NCI-H345 treated with DMSO at 0.1 percent for 48 hours (cell line): Measurements from ENCODE around the gene SKA2.
A peak's percentile ranks its signal among the peaks of the same experiment; 100 is the strongest.
"Not testable (repeated sequence)": the region's sequence is repeated elsewhere in the genome, so short reads cannot be mapped to it uniquely, and the experiment has no call there.

Source experiments
- DNase-seq: peaks from one replicate; lab custom pipeline; 2025; ENCODE audit not compliant: unreplicated experiment; lab: John Stamatoyannopoulos, UW

Gene SKA2

DNA sequence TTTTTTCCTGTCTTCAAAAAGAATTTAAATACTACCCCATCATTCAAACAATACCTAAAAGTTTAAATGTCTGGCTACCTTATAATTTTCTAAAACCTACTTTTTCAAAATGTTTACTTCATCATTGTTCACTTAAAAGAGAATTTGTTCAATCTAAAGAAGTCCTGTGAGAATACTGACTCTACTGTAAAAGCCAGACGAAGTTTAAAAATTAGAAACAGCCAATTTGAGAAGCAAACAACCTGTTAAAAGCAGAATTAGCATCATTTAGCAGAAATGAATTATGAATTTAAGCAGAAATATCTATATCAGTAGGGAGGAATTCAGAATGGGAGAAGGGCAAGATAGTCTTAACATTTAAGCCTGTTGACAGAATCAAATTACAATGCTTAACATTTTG is 2.1 kb downstream of the SKA2 start:
- no peak for DNase-seq

DNA sequence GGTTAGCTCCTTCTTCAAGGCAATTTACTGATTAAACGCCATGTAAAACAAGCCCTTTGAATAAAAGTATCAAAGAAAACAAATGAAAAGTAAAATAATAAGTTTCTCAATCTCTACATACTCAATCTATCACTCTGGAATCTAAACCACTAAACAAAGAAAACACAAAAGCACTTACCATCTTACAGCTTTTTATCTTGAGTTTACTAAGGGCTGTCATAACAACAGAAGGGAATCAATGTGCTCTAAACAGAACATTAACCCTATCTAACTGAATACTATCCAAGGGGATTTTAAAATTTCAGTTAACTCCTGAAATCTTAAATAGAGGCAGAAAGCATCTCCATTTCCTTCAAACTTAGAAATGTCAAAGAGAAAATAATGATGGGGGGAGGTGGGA is 3.4 kb downstream of the SKA2 start:
- no peak for DNase-seq

DNA sequence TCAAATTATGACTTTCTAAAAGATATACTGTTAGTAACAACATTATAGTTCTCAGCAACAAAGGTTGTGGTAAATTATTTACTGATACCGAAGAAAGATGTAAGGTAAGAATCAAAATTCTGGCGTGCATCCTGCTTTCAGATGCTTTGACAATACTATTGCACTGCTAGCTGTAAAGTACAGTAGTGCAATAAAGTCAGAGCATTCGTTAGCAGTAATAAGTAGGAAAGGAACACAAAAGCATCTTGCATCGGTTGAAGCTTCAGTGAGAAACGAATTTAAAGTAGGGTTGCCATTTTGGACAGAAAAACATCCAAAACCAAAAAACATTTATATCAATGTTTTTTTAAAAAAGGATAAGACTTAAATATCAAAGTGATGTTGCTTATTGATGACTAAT is 4.0 kb downstream of the SKA2 start:
- no peak for DNase-seq

GRCh38 chr17:59149841-59150511 is 5.0 kb downstream of the SKA2 start:
- no peak for DNase-seq

DNA sequence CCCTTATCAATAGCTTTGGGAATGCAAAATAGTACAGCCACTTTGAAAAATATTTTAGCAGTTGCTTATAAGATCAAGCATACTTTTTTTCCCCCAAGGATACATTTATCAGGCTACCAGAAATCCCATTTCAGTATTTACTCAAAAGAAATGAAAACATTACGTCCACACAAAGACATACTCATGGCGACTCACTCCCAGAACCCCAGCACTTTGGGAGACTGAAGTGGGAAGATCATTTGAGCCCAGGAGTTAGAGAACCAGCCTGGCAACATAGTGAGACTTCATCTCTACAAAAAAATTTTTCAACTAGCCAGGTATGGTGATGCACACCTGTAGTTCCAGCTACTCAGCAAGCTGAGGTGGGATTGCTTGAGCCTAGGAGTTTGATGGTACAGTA is 5.9 kb downstream of the SKA2 start:
- DNase-seq: no peak

- DNase-seq: no peak
Observed at GRCh38 chr17:59145571-59146096, 9.4 kb downstream of the SKA2 start.

- no peak for DNase-seq
Observed at GRCh38 chr17:59141860-59142259, 13.1 kb downstream of the SKA2 start.

DNA sequence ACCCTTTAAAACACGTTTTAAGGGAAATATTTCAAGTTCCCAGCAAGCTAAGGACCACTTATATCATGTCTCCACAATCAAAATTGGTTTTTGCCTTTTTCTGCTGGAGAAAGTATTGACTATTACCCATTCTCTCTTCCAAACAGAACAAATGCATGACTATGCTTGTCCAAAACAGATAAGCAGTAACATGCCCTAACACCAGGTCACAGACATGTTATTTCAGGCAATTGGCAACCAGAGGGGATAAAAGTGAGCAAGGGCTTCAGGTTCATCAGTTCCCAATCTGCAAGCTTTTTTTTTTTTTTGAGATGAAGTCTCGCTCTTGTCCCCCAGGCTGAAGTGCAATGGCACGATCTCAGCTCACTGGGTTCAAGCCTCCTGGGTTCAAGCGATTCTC is 15.0 kb downstream of the SKA2 start:
- no peak for DNase-seq

DNA sequence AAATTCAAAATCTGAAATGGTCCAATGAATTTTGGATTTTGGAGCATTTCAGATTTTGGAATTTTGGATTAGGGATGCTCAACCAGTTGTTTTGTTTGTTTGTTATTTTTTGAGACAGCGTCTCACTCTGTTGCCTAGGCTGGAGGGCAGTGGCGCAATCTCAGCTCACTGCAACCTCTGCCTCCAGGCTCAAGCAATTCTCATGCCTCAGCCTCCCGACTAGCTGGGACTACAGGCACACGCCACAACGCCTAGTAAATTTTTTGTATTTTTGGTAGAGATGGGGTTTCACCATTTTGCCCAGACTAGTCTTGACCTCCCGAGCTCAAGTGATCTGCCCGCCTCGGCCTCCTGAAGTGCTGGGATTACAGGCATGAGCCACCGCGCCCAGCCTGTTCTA is 16.6 kb downstream of the SKA2 start:
- not testable (repeated sequence) for DNase-seq

GRCh38 chr17:59131131-59131530 is 23.9 kb downstream of the SKA2 start:
- DNase-seq: no peak

DNA sequence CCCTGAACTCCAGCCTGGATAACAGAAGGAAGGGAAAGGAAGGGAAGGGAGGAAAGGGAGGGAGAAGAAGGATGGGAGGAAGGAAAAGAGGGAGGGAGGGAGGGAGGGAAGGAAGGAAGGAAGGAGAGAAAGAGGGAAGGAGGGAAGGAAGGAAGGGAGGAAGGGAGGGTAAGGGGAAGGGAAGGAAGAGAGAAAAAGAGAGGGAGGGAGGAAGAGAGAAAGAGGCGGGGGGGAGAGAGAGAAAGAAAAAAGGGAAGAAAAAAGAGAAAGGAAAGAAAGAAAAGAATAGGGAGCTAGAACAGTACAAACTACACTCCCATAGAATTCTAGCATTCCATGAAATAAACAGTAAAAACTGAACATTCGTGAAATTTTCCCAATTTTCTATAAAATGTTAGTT is 25.2 kb downstream of the SKA2 start:
- no peak for DNase-seq

DNA sequence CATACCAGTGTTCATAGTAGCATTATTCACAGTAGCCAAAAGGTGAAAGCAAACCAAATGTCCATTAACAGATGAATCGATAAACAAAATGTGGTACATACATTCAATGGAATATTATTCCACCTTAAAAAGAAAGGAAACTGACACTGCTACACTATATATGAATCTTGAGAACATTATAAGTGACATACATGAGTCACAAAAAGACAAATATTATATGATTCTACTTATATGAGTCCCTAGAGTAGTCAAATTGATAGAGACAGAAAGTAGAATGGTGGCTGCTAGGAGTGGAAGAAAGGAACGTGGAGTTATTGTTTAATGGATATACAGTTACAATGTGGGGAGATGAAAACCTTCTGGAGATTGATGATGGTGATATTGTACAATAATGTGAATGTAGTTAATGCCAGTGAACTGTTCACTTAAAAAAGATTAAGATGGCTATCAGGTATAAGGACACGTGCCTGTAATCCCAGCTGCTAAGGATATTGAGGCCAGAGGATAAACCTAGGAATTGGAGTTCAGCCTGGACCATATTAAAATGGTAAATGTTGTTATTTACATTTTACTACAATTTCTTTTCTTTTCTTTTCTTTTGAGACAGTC is 28.1 kb downstream of the SKA2 start:
- DNase-seq: no peak

DNA sequence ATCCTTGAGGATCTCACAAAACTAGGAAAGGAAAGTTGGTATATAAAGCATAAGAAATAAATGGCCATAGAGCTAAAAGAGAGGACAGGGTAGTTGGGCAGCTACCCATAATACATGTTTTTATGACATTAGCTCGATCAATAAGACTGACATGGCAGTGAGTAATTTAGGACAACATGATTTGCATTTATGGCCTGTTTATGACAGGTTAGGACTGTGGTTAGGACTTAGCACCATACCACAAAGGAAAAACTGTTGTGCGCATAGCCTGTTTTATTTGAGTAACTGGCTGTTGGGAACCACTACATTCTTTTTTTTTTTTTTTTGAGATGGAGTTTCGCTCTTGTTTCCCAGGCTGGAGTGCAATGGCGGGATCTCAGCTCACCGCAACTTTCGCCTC is 30.3 kb downstream of the SKA2 start:
- no peak for DNase-seq

GRCh38 chr17:59121901-59122480 is 33.0 kb downstream of the SKA2 start:
- DNase-seq: no peak

DNA sequence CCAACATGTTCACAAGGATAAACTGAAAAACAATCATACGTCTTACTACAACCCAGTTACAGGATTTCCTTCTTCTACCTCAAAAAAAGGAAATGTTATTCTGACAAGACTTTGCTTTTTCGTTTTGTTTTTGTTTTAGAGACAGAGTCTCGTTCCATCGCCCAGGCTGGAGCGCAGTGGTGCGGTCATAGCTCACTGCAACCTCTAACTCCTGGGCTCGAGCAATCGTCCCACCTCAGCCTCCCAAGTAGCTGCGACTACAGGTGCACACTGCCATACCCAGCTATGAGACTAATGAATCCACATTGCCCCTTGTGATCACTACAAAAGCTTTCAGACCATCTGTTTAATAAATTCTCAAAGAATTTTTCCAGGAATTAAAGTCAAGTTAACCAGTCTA is 39.5 kb downstream of the SKA2 start:
- no peak for DNase-seq

DNA sequence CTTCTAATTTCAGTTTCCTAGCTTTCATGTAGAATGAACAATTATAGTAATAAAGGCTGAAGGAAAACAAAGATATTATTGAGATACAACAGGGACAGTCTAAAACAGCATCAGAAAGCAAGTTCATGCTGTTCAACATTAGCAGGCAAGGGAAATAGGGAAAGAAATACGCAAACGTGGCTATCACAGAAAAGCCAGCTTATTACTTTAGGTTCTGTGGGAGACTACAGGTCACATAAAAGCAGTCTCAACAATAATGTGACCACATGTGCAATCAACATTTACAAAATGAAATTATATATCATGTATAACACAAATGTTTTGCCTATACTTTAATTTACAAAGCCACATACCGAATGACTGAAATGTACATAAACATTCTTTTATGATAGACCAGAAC is 43.4 kb downstream of the SKA2 start:
- no peak for DNase-seq

GRCh38 chr17:59110973-59111372 is 44.0 kb downstream of the SKA2 start:
- DNase-seq: no peak

- no peak for DNase-seq
Observed at GRCh38 chr17:59108400-59109102, 46.4 kb downstream of the SKA2 start.

GRCh38 chr17:59107306-59107670 is 47.7 kb downstream of the SKA2 start:
- DNase-seq: no peak

- peak; percentile 97 for DNase-seq
Observed at GRCh38 chr17:59106463-59107305, 48.3 kb downstream of the SKA2 start, which contains the start of gene TRIM37. Gene TRIM37 (minus strand): TSS chr17:59106880. CDS start chr17:59106461, 419 bp downstream.
